GM23338 (cell line): ENCODE measurements around the gene LAMA1. TPM values are rescaled to one million over a fixed set of nuclear protein-coding genes. Genes with fewer than 3 reads are reported as not detected.

Experiments
- ATAC-seq: fragments of 200-7000 bp; cut with Tn5 transposase; 3 replicates; pipeline ENCODE4 v1.9.1; 2020
- DNase-seq: peaks from one replicate; pipeline ENCODE4 v3.0.0-alpha.2; 2015; ENCODE audit warnings: low spot score
- H2AFZ ChIP-seq: fragments of 200-600 bp; sonication (generic); 2 replicates; pipeline ENCODE4 v1.8.0; 2016; ENCODE audit warnings: antibody characterized with exemption, mild to moderate bottlenecking, moderate library complexity
- H3F3A ChIP-seq: fragments of 200-600 bp; sonication (generic); replicated peaks from 2 replicates; pipeline ENCODE4 v1.8.0; 2017; ENCODE audit warnings: antibody characterized with exemption, mixed run types, low read depth
- H3K27ac ChIP-seq: fragments of 200-600 bp; sonication (generic); 2 replicates; pipeline ENCODE4 v1.6.1; 2016; ENCODE audit warnings: low read depth
- H3K27me3 ChIP-seq: fragments of 200-600 bp; sonication (generic); 2 replicates; pipeline ENCODE4 v1.8.0; 2016; ENCODE audit warnings: mild to moderate bottlenecking, mixed run types, moderate library complexity; ENCODE audit not compliant: insufficient read depth
- H3K36me3 ChIP-seq: fragments of 200-600 bp; sonication (generic); 2 replicates; pipeline ENCODE4 v1.8.0; 2016; ENCODE audit warnings: mild to moderate bottlenecking; ENCODE audit not compliant: insufficient read depth
- H3K4me1 ChIP-seq: fragments of 200-600 bp; sonication (generic); 2 replicates; pipeline ENCODE4 v1.8.0; 2016; ENCODE audit warnings: mild to moderate bottlenecking, moderate library complexity; ENCODE audit not compliant: insufficient read depth
- H3K4me2 ChIP-seq: fragments of 200-600 bp; sonication (generic); 2 replicates; pipeline ENCODE4 v1.7.1; 2017; ENCODE audit warnings: mixed run types
- H3K4me3 ChIP-seq: fragments of 200-600 bp; sonication (generic); 2 replicates; pipeline ENCODE4 v1.6.1; 2016; ENCODE audit warnings: mixed run types
- H3K79me2 ChIP-seq: fragments of 200-600 bp; sonication (generic); replicated peaks from 2 replicates; pipeline ENCODE4 v1.8.0; 2017; ENCODE audit warnings: mild to moderate bottlenecking; ENCODE audit not compliant: insufficient read depth
- H3K9me2 ChIP-seq: fragments of 200-600 bp; sonication (generic); 2 replicates; pipeline ENCODE4 v1.8.0; 2017; ENCODE audit not compliant: insufficient read depth
- H4K20me1 ChIP-seq: fragments of 200-600 bp; sonication (generic); replicated peaks from 2 replicates; pipeline ENCODE4 v1.8.0; 2017; ENCODE audit warnings: mild to moderate bottlenecking; ENCODE audit not compliant: insufficient read depth
- H3K27ac Mint-ChIP-seq: 2 replicates; pipeline ENCODE4 v1.8.0; 2020; ENCODE audit warnings: inconsistent platforms, mild to moderate bottlenecking, moderate library complexity, mixed read lengths
- H3K27me3 Mint-ChIP-seq: 3 replicates; pipeline ENCODE4 v1.8.0; 2022; ENCODE audit warnings: low read depth, mild to moderate bottlenecking, moderate library complexity, mixed read lengths, inconsistent platforms; ENCODE audit not compliant: insufficient read depth, poor library complexity
- H3K36me3 Mint-ChIP-seq: 3 replicates; pipeline ENCODE4 v1.8.0; 2021; ENCODE audit warnings: low read depth, mild to moderate bottlenecking, inconsistent platforms, moderate library complexity, mixed read lengths
- H3K4me1 Mint-ChIP-seq: 3 replicates; pipeline ENCODE4 v1.8.0; 2020; ENCODE audit warnings: mild to moderate bottlenecking, inconsistent platforms, mixed read lengths
- H3K4me3 Mint-ChIP-seq: 3 replicates; pipeline ENCODE4 v1.8.0; 2021; ENCODE audit warnings: moderate library complexity, mild to moderate bottlenecking, inconsistent platforms, mixed read lengths
- H3K9me3 Mint-ChIP-seq: 3 replicates; pipeline ENCODE4 v1.8.0; 2020; ENCODE audit warnings: moderate library complexity, mild to moderate bottlenecking, inconsistent platforms, mixed read lengths
- CREB1 ChIP-seq: fragments of 250-450 bp; sonication (Bioruptor Pico); IDR thresholded peaks from 2 replicates; pipeline ENCODE4 v1.5.0; 2020; ENCODE audit warnings: low read depth, mild to moderate bottlenecking, moderate library complexity
- CTCF ChIP-seq, 2 experiments: fragments of 200-600 bp in 1 of 2; sonication (generic) in 1 of 2; conservative IDR thresholded peaks; 2 replicates each; pipeline versions ENCODE4 v1.5.1 to v1.6.1; 2016 to 2017; ENCODE audit warnings: antibody characterized with exemption in 2 of 2, low read depth in 2 of 2, mild to moderate bottlenecking in 2 of 2, moderate library complexity in 1 of 2
- ETS1 ChIP-seq: IDR thresholded peaks from 2 replicates; pipeline ENCODE4 v1.6.1; 2016; ENCODE audit warnings: antibody characterized with exemption
- EZH2 ChIP-seq: fragments of 200-600 bp; sonication (generic); IDR thresholded peaks from one replicate; pipeline ENCODE4 v1.8.0; 2017; ENCODE audit warnings: antibody characterized with exemption, mild to moderate bottlenecking, low read depth; ENCODE audit not compliant: unreplicated experiment
- EZH2phosphoT487 ChIP-seq: fragments of 200-600 bp; sonication (generic); IDR thresholded peaks from one replicate; pipeline ENCODE4 v1.8.1; 2018; ENCODE audit warnings: antibody characterized with exemption; ENCODE audit not compliant: unreplicated experiment
- JUNB ChIP-seq: IDR thresholded peaks from one replicate; pipeline ENCODE4 v1.6.1; 2016; ENCODE audit warnings: antibody characterized with exemption; ENCODE audit not compliant: unreplicated experiment
- NANOG ChIP-seq: IDR thresholded peaks from 2 replicates; pipeline ENCODE4 v1.6.1; 2016; ENCODE audit warnings: antibody characterized with exemption, borderline replicate concordance
- POLR2AphosphoS5 ChIP-seq: IDR thresholded peaks from 2 replicates; pipeline ENCODE4 v1.6.1; 2016; ENCODE audit warnings: antibody characterized with exemption, low read depth
- REST ChIP-seq: IDR thresholded peaks from one replicate; pipeline ENCODE4 v1.6.1; 2018; ENCODE audit warnings: antibody characterized with exemption; ENCODE audit not compliant: unreplicated experiment
- STAT1 ChIP-seq: IDR thresholded peaks from one replicate; pipeline ENCODE4 v1.6.1; 2016; ENCODE audit warnings: antibody characterized with exemption; ENCODE audit not compliant: unreplicated experiment
- ZNF114 ChIP-seq: fragments of 250-450 bp; sonication (Bioruptor Pico); IDR thresholded peaks from 2 replicates; pipeline ENCODE4 v1.5.0; 2020; ENCODE audit warnings: mild to moderate bottlenecking, moderate library complexity
- ZNF331 ChIP-seq: fragments of 250-450 bp; sonication (Bioruptor Pico); IDR thresholded peaks from 2 replicates; pipeline ENCODE4 v1.5.0; 2020; ENCODE audit warnings: low read depth, mild to moderate bottlenecking, moderate library complexity
- ZNF462 ChIP-seq: fragments of 250-450 bp; sonication (Bioruptor Pico); IDR thresholded peaks from 2 replicates; pipeline ENCODE4 v1.5.0; 2020; ENCODE audit warnings: mild to moderate bottlenecking, moderate library complexity
- polyA plus RNA-seq: library from polyadenylated mRNA; unstranded; fragments of >200 nt; fragmentation: Nextera tagmentation; extraction: Ambion mirVana; gene quantifications from 2 replicates; pipeline ENCODE4 v1.2.1, GENCODE V29; 2016
- total RNA-seq: library from RNA; depleted of rRNA; stranded (reverse); fragments of >200 nt; shearing (Covaris generic); gene quantifications from 2 replicates; pipeline ENCODE4 v1.2.3, GENCODE V29; 2014

The LAMA1 gene
- total and polyA plus RNA-seq, 2 experiments from 2014 or later: 14.8 to 52.3 TPM

- TF ChIP-seq EZH2phosphoT487 (no peak), ZNF331 (no peak), NANOG (no peak), STAT1 (no peak), ZNF114 (CRISPR knock-in tag) (no peak), ZNF462 (CRISPR knock-in tag) (no peak), JUNB (no peak), ETS1 (no peak), REST (no peak), POLR2AphosphoS5 (no peak), EZH2 (no peak), CREB1 (CRISPR knock-in tag) (no peak), CTCF (conservative IDR thresholded peaks at IDR 0.05; ENCODE audit: low read depth in 2 of 2) (no peak)
- H3K79me2 ChIP-seq: no peaks in the 10 kb centered on the region
- Mint-ChIP-seq H3K9me3 (no peaks in the 10 kb centered on the region), H3K36me3 (no peaks in the 10 kb centered on the region), H3K27ac (no peak overlapping the region), H3K4me1 (peaks cover 9% of the 10 kb centered on the region; the same call in 2 of the 3 replicates), H3K4me3 (no peak overlapping the region), H3K27me3 (peaks cover 2% of the 10 kb centered on the region)
- H3K4me3 ChIP-seq: no peak overlapping the region
- H3K9me2 ChIP-seq: no peaks in the 10 kb centered on the region
- H3K36me3 ChIP-seq: no peaks in the 10 kb centered on the region
- H4K20me1 ChIP-seq: no peaks in the 10 kb centered on the region
- H2AFZ ChIP-seq: no peak overlapping the region
- no peak for DNase-seq
- H3F3A ChIP-seq: no peaks in the 10 kb centered on the region
- H3K4me2 ChIP-seq: no peak overlapping the region
- no peak for ATAC-seq
- no peak overlapping the region for H3K27ac ChIP-seq
- no peaks in the 10 kb centered on the region for H3K4me1 ChIP-seq
- no peaks in the 10 kb centered on the region for H3K27me3 ChIP-seq
Observed at GRCh38 chr18:7152440-7152839, 34.8 kb upstream of the LAMA1 start.
